ENCODE measurements around the gene GSDMA.

DNA sequence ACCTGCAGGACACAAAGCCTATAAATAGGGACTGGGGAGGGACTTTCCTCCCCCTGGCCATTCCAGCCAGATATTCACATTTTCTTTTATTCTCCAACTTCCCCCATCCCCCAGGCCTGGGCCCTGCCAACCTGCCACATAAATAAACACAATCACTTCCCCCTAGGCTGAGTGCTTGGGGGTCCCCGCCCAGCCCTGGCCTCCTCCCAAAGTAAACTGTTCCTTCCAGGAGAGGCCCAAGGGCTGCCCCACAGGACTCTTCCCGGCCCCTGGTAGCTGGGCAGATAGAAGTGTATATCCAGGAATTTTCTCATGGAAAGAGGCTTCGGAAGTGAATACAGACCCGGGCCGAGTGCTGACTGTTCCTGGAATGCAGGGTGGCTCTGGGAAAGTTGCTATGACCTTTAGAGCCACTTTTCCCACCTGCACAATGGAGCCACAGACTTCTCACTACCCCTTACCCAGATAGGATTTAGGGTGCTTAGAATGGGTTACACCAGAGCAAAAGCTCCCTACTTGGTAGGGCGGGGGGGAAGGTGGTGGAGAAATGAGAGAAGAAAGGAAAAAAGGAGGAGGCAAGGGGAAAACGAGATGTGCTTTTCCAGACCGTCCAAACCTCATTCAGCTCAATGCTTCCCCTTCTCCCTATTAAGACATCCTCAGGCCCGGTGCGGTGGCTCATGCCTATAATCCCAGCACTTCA lies 60.9 kb downstream of the GSDMA start:
- no peak for TF ChIP-seq POLR2AphosphoS5 (IDR thresholded peaks at IDR 0.05; ENCODE audit: borderline replicate concordance, low read depth, low read length)
- TF ChIP-seq EZH2 (IDR thresholded peaks at IDR 0.05): no peak
- TF ChIP-seq FOXP2 (optimal IDR thresholded peaks at IDR 0.05; ENCODE audit: control extremely low read depth, extremely low read length, insufficient read depth): no peak
